ENCODE measurements around the gene SLC10A6.

The SLC10A6 gene

GRCh38 chr4:86833615-86834014 is 15.6 kb downstream of the SLC10A6 start:
- Histone ChIP-seq H3K4me3 (ENCODE audit: low read depth, low read length) (no peak overlapping the region), H3K27me3 (no peaks in the 10 kb centered on the region), H3K9me3 (no peaks in the 10 kb centered on the region), H3K4me1 (no peaks in the 10 kb centered on the region), H3K36me3 (no peaks in the 10 kb centered on the region)
- TF ChIP-seq CTCF (IDR thresholded peaks at IDR 0.05; ENCODE audit: low read depth, low read length), result no peak
- DNase-seq, result no peak

- Histone ChIP-seq H3K4me1 (no peaks in the 10 kb centered on the region), H3K9me3 (no peaks in the 10 kb centered on the region), H3K36me3 (no peaks in the 10 kb centered on the region), H3K27me3 (no peaks in the 10 kb centered on the region), H3K4me3 (ENCODE audit: low read depth, low read length) (no peak overlapping the region)
- no peak for DNase-seq
- TF ChIP-seq CTCF (IDR thresholded peaks at IDR 0.05; ENCODE audit: low read depth, low read length), result no peak
These were observed 17.7 kb downstream of the SLC10A6 start for GRCh38 chr4:86831262-86832130.

- no peak for TF ChIP-seq CTCF (IDR thresholded peaks at IDR 0.05; ENCODE audit: low read depth, low read length)
These were observed 23.7 kb downstream of the SLC10A6 start for GRCh38 chr4:86825511-86825910.

GRCh38 chr4:86822136-86822535 is 27.0 kb downstream of the SLC10A6 start:
- no peak for TF ChIP-seq CTCF (IDR thresholded peaks at IDR 0.05; ENCODE audit: low read depth, low read length)
- DNase-seq, result no peak
- Histone ChIP-seq H3K9me3 (no peaks in the 10 kb centered on the region), H3K4me1 (no peaks in the 10 kb centered on the region), H3K27me3 (no peaks in the 10 kb centered on the region), H3K36me3 (no peaks in the 10 kb centered on the region), H3K4me3 (ENCODE audit: low read depth, low read length) (no peak overlapping the region)

More at GRCh38 chr4:86825511-86825910, 23.7 kb downstream of the SLC10A6 start:
- Histone ChIP-seq H3K36me3 (no peaks in the 10 kb centered on the region), H3K9me3 (no peaks in the 10 kb centered on the region), H3K4me3 (ENCODE audit: low read depth, low read length) (no peak overlapping the region), H3K27me3 (no peaks in the 10 kb centered on the region), H3K4me1 (no peaks in the 10 kb centered on the region)
- no peak for DNase-seq

- H3K36me3 ChIP-seq, result no peaks in the 10 kb centered on the region; the same call in 1 of the 2 replicates
- no peaks in the 10 kb centered on the region for H3K27me3 ChIP-seq
- no peak for DNase-seq
- TF ChIP-seq CTCF (IDR thresholded peaks at IDR 0.05; ENCODE audit: low read depth, low read length), result no peak
- no peaks in the 10 kb centered on the region for H3K4me1 ChIP-seq
- no peaks in the 10 kb centered on the region for H3K9me3 ChIP-seq
- H3K4me3 ChIP-seq (ENCODE audit: low read depth, low read length), result no peak overlapping the region
These were observed 28.0 kb downstream of the SLC10A6 start for GRCh38 chr4:86821151-86821550.

GRCh38 chr4:86819561-86819960 is 29.6 kb downstream of the SLC10A6 start:
- Histone ChIP-seq H3K4me1 (no peaks in the 10 kb centered on the region), H3K9me3 (no peaks in the 10 kb centered on the region), H3K27me3 (no peaks in the 10 kb centered on the region), H3K36me3 (peaks cover 9% of the 10 kb centered on the region), H3K4me3 (ENCODE audit: low read depth, low read length) (no peak overlapping the region)
- TF ChIP-seq CTCF (IDR thresholded peaks at IDR 0.05; ENCODE audit: low read depth, low read length), result no peak
- no peak for DNase-seq
